Activated naive CD4-positive, alpha-beta T cell treated with anti-CD3 and anti-CD28 coated beads, Interleukin-2, amount 50 U/mL, for 24 hours (primary cell): ENCODE data around the gene MMAB.

Source experiments
- H3K27ac Mint-ChIP-seq: one replicate; pipeline ENCODE4 v1.8.0; 2021; ENCODE audit warnings: mild to moderate bottlenecking, mixed read lengths
- H3K27me3 Mint-ChIP-seq: one replicate; pipeline ENCODE4 v1.8.0; 2021; ENCODE audit warnings: mixed read lengths
- H3K36me3 Mint-ChIP-seq: one replicate; pipeline ENCODE4 v1.8.0; 2021; ENCODE audit warnings: mixed read lengths
- H3K4me1 Mint-ChIP-seq: one replicate; pipeline ENCODE4 v1.8.0; 2021; ENCODE audit warnings: mixed read lengths
- H3K4me3 Mint-ChIP-seq: one replicate; pipeline ENCODE4 v1.8.0; 2021; ENCODE audit warnings: mild to moderate bottlenecking, mixed read lengths
- H3K9me3 Mint-ChIP-seq: one replicate; pipeline ENCODE4 v1.8.0; 2021; ENCODE audit warnings: mixed read lengths

MMAB gene

DNA sequence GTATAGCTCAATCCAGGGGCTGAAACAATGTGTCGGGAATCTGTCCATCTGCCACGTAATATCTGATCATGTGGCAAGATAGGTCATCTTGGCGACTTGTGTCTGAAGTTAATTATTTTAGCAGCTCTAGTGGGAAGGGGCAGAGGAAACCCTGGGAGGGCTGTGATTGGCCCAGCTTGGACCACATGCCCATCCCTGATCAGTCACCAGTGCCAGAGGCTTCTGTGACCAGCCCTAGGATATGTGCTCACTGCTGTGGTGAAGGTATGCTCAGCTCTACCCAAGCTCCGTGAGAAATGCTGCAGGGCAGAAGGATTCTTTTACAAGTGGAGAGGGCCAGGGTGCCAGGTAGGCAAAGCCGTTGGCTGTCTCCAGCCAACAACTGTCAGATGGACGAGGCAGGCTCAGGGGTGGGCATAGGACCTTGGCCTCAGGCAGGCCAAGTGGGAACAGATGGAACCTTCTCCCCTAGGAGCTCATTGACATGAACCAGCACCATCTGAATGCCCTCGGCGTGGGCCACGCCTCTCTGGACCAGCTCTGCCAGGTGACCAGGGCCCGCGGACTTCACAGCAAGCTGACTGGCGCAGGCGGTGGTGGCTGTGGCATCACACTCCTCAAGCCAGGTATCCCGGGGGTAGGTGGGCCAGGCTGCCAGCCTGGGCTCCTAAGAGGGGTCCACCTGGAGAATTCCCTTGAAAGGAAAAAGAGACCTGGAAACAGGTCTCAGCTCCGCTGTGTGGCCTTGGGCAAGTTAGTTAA lies 21.4 kb upstream of the MMAB start:
- H3K4me3 Mint-ChIP-seq = no peak overlapping the region
- no peaks in the 10 kb centered on the region for H3K9me3 Mint-ChIP-seq
- H3K36me3 Mint-ChIP-seq = no peaks in the 10 kb centered on the region
- H3K27me3 Mint-ChIP-seq = no peaks in the 10 kb centered on the region
- peaks cover 29% of the 10 kb centered on the region for H3K4me1 Mint-ChIP-seq
- H3K27ac Mint-ChIP-seq = no peak overlapping the region

DNA sequence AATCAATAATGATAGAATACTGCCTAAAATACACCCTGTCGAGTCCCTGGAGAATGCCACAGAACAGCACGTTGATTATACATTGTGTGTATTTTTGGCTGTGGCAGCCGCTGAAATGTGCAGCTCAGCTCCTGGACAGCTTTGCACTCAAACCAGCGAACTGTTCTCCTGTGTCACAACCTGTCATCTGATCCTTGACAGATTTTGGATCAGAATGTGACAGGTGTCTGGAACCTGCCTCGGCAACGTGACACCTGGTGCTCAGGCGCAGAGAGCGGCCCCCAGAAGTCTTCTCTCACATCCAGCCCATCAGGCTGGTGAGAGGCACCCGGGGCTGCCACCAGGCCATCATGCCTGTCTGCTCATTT lies 19.6 kb upstream of the MMAB start:
- Mint-ChIP-seq H3K27me3 (no peaks in the 10 kb centered on the region), H3K4me3 (no peak overlapping the region), H3K27ac (no peak overlapping the region), H3K36me3 (peaks cover 4% of the 10 kb centered on the region), H3K9me3 (no peaks in the 10 kb centered on the region), H3K4me1 (peaks cover 25% of the 10 kb centered on the region)

DNA sequence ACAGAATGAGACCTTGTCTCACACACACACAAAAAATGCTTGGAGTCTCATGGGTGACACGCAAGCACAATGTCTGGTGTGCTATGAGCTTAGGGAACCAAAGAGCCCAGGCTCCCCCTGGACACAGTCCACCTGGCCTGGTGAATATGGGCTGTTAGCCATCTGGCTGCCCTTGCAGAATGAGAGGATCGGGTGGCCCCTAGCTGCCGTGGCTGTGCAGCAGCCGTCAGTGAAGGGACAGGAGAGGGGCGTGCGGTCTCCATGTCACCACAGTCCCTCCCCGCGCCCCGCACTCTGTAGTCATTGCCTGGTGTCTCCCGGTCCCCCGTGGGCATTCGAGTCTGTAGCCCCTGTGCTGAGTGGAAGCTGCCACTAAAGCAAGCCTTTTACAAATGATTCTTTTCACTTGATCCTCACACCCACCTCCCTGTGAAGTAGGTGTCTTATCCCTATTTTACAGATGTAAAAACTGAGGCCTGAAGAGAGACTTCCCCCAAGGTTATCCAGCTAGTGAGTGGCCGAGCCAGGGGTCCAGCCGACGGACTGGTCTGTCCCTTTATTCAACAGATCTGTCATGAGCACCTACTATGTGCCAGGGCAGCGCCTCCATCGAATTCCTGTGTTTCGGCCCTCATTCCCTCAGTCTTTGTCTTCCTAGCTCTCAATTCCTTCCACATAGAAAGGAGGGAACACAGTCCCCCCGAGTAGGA lies 19.0 kb upstream of the MMAB start:
- peaks cover 4% of the 10 kb centered on the region for H3K36me3 Mint-ChIP-seq
- no peaks in the 10 kb centered on the region for H3K27me3 Mint-ChIP-seq
- no peaks in the 10 kb centered on the region for H3K9me3 Mint-ChIP-seq
- H3K4me3 Mint-ChIP-seq = no peak overlapping the region
- H3K27ac Mint-ChIP-seq = no peak overlapping the region
- peaks cover 21% of the 10 kb centered on the region for H3K4me1 Mint-ChIP-seq

DNA sequence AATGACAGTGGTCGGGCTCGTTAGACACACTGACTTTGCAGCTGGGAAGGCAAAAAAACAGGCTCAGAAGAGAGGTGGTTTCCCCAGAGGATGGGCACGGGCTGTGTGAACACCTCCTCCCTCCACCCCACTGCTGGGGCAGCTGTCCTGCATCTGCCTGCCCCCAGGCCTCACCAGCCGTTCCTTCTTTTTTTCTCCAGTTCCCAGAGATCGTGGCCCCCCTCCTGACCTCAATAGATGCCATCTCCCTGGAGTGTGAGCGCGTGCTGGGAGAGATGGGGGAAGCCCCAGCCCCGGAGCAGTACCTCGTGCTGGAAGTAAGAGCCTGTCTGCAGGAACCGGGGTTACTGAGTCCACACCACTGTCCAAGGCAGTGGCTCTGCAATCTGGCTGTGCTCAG lies 17.7 kb upstream of the MMAB start:
- Mint-ChIP-seq H3K4me3 (no peak overlapping the region), H3K4me1 (peaks cover 16% of the 10 kb centered on the region), H3K27me3 (no peaks in the 10 kb centered on the region), H3K9me3 (no peaks in the 10 kb centered on the region), H3K36me3 (peaks cover 4% of the 10 kb centered on the region), H3K27ac (no peak overlapping the region)

DNA sequence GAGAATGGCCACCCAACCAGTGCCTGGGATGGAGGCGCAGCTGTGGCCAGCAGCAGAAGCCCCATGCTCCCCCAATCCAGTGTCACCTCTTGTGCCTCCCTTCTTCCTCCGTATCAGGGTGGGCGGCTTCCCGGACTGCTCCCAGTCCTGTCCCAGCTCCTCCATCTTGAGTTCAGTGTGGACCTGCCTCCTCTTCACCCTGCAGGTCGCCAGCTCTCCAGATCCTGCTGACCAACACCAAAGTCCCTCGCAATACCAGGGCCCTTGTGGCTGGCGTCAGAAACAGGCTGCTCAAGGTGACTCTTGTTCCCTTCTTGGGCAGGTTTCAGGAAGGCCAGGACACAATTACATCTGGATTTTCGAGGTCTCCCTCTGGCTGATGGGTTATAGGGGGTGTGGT lies 17.3 kb upstream of the MMAB start:
- H3K9me3 Mint-ChIP-seq = no peaks in the 10 kb centered on the region
- no peak overlapping the region for H3K27ac Mint-ChIP-seq
- no peaks in the 10 kb centered on the region for H3K27me3 Mint-ChIP-seq

DNA sequence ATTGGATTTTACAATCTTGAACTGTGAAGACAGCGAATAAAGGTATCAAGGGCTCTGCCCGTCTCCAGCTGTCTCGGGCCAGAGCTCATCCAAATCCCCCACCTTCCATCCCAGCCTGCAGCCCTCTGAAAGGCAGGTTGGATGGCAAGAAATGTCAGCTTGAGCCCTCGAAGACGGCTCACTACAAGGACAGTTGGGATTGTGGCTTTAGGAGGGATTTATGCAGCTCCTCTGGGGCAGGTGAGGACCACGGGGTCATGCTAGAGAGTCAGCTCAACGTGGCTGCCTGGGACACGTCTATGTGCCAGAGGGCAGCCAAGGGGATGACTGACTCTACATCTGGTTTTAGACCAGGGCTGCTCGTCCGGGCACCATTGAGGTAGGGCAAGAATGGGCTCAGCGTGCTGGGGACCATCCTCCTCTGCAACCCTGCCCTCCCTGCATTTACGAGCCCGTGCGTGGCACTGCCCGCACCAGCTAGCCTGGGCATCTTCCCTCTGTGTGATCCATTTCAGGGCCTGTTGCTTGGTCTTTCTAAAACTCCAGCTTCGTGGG lies 16.5 kb upstream of the MMAB start:
- Mint-ChIP-seq H3K9me3 (no peaks in the 10 kb centered on the region), H3K27me3 (no peaks in the 10 kb centered on the region), H3K36me3 (peaks cover 4% of the 10 kb centered on the region), H3K4me3 (no peak overlapping the region), H3K27ac (no peak overlapping the region), H3K4me1 (peaks cover 5% of the 10 kb centered on the region)

More for the DNA sequence above, 17.3 kb upstream of the MMAB start:
- no peak overlapping the region for H3K4me3 Mint-ChIP-seq
- H3K4me1 Mint-ChIP-seq = peaks cover 13% of the 10 kb centered on the region
- peaks cover 4% of the 10 kb centered on the region for H3K36me3 Mint-ChIP-seq

DNA sequence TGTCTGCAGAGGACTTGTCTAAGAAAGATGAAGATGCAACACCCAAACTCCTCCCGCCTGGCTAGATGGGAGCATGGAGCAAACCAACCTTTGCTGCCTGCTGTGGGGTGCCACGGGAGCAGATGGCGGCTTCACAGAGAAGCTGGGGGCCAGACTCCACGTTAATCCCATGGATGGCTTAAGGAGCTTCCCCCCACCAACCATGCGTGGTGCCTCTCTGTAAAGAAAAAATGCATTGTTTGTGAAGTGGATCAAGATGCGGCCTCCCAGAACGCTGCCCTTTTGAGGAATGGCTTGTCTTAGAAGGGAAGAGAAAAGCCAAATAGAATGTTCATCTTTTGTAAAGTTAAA lies 15.9 kb upstream of the MMAB start:
- Mint-ChIP-seq H3K9me3 (no peaks in the 10 kb centered on the region), H3K4me1 (no peaks in the 10 kb centered on the region), H3K27me3 (no peaks in the 10 kb centered on the region), H3K4me3 (no peak overlapping the region), H3K27ac (no peak overlapping the region), H3K36me3 (peaks cover 4% of the 10 kb centered on the region)

DNA sequence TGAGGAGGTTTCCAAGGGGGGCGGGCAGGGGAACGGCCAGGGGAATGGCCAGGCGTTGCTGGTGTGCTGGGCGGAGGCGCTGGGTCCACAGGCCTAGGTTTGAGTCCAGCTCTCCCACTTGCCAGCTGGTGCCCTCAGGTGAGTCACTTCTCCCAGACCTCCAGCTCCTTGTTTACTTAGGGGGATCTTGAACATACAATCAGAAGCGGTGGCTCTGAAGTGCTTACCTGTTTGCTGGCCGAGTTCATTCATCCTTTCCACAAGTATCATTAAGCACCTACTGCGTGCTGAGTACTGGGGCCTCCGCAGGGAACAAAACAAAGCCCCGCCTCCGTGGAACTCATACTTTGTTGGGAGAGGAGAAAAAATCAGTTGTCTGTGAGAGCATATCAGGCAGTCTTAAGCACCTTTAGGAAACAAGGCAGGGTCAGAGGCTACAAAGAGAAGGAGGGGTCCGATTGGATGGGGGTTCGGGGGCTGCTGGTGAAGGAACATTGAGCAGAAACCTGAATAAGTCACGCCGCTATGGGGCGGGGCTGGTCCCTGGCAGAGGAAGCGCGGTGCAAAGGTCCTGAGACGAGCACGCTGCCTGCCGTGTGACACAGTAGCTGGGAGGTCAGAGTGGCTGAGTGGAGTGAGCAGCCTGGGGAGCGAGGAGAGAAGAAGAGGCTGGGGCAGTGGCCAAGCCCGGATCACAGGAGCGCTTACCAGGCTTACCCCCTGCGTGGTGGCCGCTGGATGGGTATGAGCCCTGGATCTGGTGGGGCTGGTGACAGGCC lies 15.3 kb upstream of the MMAB start:
- Mint-ChIP-seq H3K4me3 (no peak overlapping the region), H3K4me1 (no peaks in the 10 kb centered on the region), H3K27ac (no peak overlapping the region), H3K27me3 (no peaks in the 10 kb centered on the region), H3K36me3 (peaks cover 4% of the 10 kb centered on the region), H3K9me3 (no peaks in the 10 kb centered on the region)

DNA sequence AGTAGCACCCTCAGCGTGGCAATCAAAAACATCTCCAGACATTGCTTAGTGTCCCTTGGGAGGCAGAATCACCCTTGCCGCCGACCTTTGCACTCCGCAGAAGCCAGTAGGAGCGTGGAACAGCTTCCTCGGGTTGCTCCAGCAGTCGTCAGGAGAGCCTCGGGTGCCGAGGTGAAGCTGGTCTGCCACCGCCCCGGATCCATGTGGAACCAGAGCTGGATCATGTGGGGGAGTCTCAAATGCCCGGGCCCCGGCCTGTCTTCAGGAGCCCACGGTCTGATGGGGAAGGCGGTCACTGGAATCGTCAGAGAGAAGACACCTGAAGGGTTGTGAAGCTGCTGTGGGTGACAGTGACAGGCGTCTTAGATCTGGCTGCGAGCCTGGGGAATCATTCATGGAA lies 14.6 kb upstream of the MMAB start:
- Mint-ChIP-seq H3K36me3 (peaks cover 4% of the 10 kb centered on the region), H3K27me3 (no peaks in the 10 kb centered on the region), H3K9me3 (no peaks in the 10 kb centered on the region), H3K4me1 (no peaks in the 10 kb centered on the region), H3K4me3 (no peak overlapping the region), H3K27ac (no peak overlapping the region)

DNA sequence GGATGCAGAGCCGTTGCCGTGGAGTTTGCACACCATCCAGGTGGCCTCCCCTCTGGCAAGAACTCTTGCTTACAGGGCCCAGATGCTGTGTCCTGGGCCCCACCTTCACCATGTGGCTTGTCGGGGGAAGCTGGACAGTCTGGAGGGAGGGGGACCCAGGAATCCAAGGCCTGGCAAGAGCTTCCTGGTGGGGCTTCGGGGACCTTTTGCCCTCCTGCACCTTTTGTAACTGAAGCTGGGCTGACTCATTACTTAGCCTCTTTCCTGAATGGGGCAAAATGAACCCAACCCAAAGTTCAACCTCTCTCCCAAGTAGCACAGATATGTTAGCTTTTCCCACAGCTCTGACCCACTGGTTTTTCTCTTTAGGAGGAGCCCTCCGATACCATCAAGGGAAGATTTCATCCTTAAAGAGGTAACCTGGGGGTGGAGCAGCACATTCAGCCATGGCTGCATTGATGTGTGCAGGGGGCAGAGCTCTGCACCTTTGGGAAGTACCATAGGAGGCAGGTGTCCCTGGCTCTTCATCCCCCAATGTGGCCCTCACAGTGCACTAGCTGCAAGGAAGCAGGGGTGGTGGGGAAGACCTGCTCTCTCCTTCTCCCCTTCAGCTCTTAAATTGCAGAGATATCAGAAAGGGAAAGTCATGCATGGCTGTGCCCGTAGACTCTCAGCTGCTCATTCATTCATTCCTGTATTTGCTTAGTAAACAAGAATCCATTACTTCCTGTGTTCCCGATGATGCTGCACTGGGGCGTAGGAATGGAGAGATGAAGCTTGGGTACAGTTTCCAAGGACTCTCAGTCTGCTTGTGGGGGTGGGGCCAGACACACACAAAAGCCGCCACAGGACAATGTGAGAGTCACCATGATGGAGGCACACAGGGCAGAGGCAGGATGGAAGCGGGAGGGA lies 13.3 kb upstream of the MMAB start:
- H3K27ac Mint-ChIP-seq = no peak overlapping the region
- H3K9me3 Mint-ChIP-seq = no peaks in the 10 kb centered on the region
- no peaks in the 10 kb centered on the region for H3K4me1 Mint-ChIP-seq
- peaks cover 4% of the 10 kb centered on the region for H3K36me3 Mint-ChIP-seq
- H3K27me3 Mint-ChIP-seq = no peaks in the 10 kb centered on the region
- no peak overlapping the region for H3K4me3 Mint-ChIP-seq

DNA sequence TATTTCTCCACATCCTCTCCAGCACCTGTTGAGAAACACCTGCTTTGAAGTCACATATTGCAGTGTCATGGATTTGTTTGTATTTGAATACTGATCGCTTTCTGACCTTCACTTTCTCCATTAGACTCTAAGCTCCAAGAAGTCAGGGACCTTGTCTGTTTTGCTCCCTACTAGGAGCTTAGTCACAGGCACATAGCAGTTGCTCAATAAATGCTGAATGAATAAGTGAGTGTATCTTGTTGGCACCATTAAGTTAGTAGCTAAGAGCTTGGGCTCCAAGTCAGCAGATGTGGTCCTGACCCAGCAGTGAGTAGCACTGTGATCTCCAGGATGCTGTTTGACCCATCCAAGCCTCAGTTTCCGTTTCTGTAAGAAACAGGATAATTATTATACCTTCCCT lies 10.4 kb upstream of the MMAB start:
- Mint-ChIP-seq H3K27ac (no peak overlapping the region), H3K4me1 (no peaks in the 10 kb centered on the region), H3K9me3 (no peaks in the 10 kb centered on the region), H3K4me3 (no peak overlapping the region), H3K27me3 (no peaks in the 10 kb centered on the region), H3K36me3 (peaks cover 6% of the 10 kb centered on the region)

DNA sequence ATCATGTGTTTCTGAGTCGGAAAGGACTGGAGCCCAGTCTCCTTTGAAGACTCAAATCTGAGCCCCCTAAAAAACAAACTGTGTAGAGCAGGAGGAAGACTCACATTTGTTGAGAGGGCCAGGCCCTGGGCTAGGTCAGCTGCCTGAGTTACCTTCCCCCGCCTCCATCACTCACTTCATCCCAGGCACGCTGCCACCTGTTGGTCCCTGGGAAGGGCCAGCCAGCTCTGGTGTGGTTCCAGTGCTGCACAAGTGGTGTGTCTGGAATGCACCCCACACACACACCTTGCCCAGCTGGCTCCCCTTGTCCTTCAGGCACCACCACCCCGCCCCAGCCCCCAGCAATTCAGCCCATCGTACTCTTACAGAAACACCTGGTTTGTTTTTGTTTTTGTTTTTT lies 9.3 kb upstream of the MMAB start:
- Mint-ChIP-seq H3K36me3 (peaks cover 4% of the 10 kb centered on the region), H3K4me1 (no peaks in the 10 kb centered on the region)

DNA sequence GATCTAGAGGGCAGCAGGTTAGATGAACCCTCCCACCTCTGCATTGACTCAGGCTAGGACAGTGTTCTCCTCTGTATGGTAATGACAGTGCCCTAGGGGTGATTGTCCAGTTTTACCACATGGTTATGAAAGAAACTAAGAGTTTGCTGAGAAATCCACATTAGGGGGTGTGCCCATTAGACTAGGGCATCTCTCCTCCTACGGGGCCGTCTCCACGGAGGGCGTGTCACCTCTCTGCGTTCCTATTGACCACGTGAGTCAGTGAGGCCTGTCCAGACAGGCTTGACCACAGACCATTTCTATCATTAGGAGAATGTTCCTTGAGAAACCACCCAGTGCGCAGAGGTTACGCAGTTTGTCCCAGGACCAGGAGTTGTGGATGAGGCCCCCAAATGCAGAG lies 8.6 kb upstream of the MMAB start:
- H3K36me3 Mint-ChIP-seq = peaks cover 6% of the 10 kb centered on the region
- no peak overlapping the region for H3K27ac Mint-ChIP-seq
- no peak overlapping the region for H3K4me3 Mint-ChIP-seq
- no peaks in the 10 kb centered on the region for H3K9me3 Mint-ChIP-seq
- H3K4me1 Mint-ChIP-seq = no peaks in the 10 kb centered on the region
- H3K27me3 Mint-ChIP-seq = no peaks in the 10 kb centered on the region

More for the DNA sequence above, 9.3 kb upstream of the MMAB start:
- H3K9me3 Mint-ChIP-seq = no peaks in the 10 kb centered on the region
- no peak overlapping the region for H3K4me3 Mint-ChIP-seq
- H3K27me3 Mint-ChIP-seq = no peaks in the 10 kb centered on the region
- no peak overlapping the region for H3K27ac Mint-ChIP-seq

DNA sequence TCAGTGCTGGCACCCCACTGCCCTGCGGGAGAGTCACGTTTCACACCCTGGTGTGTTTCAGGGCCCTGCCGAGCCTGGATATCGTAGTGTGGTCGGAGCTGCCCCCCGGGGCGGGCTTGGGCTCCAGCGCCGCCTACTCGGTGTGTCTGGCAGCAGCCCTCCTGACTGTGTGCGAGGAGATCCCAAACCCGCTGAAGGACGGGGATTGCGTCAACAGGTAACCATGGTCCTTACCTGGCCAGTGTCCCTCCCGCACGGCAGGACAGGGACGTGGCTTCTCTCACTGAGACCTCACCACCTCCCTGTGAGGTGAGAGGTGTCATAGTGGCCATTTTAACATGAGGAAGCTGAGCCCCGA lies 8.0 kb upstream of the MMAB start:
- H3K36me3 Mint-ChIP-seq = peaks cover 7% of the 10 kb centered on the region
- no peaks in the 10 kb centered on the region for H3K4me1 Mint-ChIP-seq
- H3K27me3 Mint-ChIP-seq = no peaks in the 10 kb centered on the region
- no peak overlapping the region for H3K27ac Mint-ChIP-seq
- H3K4me3 Mint-ChIP-seq = no peak overlapping the region
- H3K9me3 Mint-ChIP-seq = no peaks in the 10 kb centered on the region

DNA sequence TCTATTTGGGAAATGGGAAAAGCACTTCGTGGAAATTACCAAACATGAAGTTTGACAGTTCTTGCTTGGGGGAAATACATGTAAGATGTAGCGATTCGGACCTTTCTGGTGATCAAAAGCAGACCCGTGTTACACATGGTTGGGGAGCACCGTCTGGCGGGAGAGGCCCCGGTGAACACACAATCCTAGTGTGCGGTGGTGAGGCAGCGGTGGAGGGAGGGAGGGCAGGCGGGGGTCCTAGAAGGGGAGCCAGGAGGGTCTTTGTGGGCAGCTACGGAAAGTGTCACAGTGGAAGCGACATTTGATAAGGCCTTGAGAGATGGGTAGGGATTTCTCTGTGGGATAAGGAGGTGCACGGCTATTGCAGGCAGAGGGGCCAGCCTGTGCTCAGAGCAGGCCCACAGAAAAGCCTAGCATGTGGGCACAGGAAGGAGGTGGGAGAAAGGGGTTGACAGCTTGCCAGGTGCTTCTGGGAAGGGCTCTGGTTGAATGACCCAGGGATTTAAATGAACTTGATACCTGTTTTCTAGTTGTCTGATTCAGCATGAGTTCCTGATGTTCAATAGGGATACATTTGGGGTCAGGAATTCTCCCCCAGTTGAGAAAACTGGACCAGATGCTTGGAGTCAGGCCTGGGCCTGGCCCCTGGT lies 7.5 kb upstream of the MMAB start:
- H3K27ac Mint-ChIP-seq = no peak overlapping the region
- no peaks in the 10 kb centered on the region for H3K27me3 Mint-ChIP-seq
- no peaks in the 10 kb centered on the region for H3K4me1 Mint-ChIP-seq
- peaks cover 7% of the 10 kb centered on the region for H3K36me3 Mint-ChIP-seq
- no peak overlapping the region for H3K4me3 Mint-ChIP-seq
- no peaks in the 10 kb centered on the region for H3K9me3 Mint-ChIP-seq
